Activated CD4-positive, alpha-beta T cell treated with anti-CD3 and anti-CD28 coated beads, Interleukin-2, amount 50 U/mL, for 16 hours (primary cell): ENCODE results near the gene RAD51B.
"Not testable (repeated sequence)": the region's sequence is repeated elsewhere in the genome, so short reads cannot be mapped to it uniquely, and the experiment has no call there.

Source experiments
- DNase-seq: peaks from one replicate; pipeline ENCODE4 v3.0.0-alpha.2; 2020

Gene RAD51B

DNA sequence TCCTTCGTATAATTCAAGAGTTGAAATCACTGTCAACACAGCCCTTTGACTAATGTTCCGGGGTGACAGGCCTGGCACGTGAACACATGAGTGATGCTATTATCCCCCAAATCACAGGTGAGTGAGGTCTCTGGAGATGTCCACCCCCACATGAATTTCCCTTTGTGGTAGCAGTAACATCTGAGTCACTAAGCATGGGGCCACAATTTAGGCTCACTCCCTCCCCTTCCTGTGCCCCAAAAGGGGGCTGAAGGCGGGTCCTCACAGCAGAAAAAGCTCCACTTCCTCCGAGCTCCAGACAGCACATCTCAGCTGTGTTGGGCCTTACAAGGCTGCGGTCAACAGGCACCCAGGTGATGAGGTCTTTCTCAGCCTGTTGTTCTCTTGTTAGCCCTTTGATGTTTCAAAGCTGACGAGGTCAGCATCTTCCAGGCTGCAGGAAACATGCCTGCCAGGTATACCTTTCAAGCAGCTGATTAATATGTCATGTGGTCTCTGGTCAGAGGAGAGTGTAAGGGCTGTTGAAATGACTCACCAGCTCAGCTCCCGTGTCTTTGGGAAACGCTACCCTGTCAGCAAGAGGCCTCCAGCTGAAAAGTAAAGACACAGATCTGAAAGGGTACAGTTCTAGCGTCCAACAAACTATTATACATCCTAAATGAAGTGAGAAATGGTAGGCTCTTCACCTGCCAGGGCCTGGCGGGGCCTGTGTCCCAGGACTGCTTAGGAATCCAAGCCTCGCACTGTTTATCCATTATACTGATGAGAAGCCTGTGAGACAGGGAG lies 866.0 kb downstream of the RAD51B start:
- DNase-seq: peak; percentile 83

DNA sequence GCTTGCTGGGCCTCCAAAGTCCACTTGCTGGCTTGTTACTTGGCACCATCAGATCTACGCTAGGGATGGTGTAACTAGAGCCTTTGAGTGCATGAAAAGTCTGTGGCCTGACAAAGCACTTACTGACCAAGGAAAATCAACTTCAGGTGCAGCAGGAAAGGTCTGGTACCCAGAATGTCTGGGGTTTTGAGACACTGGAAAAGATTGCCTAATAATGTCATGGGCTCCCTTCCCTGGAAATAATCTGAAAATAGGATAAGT lies 866.6 kb downstream of the RAD51B start:
- DNase-seq: no peak

DNA sequence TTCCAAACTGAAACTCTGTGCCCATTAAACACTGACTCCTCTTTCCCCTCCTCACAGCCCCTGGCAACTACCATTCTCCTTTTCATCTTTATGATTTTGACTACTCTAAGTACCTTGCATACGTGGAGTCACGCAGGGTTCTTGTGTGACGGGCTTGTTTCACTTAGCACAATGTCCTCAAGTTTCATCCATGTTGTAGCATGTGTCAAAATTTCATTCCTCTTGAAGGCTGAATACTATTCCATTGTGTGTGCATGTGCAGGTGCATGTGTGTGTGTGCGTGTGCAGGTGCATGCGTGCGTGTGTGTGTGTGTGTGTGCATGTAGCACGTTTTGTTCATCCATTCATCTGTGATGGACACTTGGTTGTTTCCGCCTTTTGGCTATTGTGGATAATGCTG lies 867.1 kb downstream of the RAD51B start:
- DNase-seq: no peak

DNA sequence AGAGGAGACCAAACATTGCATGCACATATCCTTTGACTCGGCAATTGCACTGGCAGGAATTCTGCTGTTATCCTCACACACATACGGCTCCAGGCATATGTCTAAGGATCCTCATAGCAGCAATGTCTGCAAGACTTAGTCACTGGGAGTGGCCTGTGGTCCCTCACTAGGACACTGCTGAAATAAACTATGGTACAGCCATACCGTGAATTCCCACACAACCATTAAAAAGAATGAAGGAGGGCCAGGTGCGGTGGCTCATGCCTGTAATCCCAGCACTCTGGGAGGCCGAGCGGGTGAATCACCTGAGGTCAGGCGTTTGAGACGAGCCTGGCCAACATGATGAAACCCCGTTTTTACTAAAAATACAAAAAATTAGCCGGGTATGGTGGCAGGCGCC lies 868.2 kb downstream of the RAD51B start:
- DNase-seq: no peak

DNA sequence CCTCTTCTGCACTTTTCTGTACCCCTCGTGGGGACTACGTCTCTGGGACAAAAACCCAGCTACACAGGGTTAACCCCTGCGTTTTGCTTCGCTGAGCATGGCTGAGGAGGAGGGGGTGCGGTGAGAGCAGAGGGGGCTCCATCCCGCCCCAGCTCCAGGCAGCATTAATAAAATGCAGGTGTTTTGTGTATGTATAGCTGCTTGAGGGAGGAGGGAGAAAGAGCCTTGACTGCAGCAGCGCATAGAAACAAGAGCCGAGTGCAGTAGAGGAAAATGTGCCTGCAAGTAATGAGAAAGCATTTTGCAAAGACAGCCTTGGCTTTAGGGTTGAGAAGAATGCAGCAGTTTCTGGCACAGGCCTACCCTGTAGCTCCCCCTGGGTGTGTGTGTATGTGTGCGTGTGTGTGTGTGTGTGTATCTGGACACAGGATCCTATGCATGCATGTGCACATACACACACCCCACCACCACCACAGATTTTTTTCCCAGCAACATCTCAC lies 869.3 kb downstream of the RAD51B start:
- DNase-seq: no peak

DNA sequence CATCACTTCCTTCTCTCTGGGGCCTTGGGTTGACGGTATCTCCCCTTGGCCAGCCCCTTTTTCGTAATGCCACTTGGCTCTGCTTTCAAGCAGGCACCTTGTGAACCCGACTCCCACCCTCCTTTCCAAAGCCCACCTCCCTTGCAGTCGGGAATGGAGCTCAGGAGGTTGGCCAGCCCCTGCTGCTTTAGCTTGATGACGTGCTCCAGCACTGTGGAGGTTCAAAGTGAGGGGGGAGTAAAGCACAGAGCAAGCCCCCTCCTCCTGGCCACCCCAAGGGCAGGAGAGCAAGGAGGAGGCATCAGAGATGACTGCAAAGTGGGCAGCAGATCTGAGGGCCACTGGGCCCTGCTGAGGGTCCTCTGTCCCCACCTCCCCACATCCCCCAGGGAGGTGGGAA lies 869.9 kb downstream of the RAD51B start:
- no peak for DNase-seq

DNA sequence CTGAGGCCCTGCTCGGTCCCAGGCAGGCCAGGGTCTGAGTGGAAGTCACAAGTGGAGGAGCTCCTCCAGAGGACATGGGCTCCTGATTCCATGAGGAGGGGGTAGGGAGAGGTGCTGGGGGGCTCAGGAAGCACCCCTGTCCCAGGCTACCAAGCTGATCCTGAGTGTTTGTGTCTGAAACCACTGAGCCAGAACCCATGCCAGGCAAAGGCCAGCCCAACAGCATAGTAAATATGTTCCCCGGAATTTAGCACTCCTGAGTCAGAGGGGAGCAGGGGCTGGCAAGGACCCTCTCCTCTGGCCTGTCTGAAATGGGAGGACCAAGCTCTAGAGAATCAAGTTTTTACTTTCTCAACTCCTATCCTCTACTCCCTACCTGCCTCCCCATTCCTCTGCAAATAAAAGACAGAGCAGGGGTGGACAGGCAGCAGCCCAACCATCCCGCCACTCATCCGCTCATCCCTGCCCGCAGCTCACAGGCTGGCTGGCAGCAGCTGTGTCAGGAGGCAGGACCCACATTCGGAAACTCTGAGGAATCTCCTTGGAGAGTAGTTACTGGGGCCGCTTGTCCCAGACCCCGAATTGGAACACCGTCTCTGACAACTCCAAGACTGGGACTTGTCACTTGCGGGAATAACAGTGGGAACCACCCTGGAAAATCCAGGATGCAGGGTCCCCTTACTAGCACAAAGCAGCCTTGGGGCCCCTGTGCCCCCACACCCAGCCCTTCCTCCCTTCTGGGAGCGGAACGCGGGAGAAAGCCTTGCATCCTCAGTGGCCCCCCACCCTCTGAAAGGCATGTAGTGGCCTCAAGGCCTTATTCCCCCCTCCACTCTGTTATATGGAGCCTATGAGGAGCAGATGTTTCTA lies 870.7 kb downstream of the RAD51B start:
- no peak for DNase-seq

DNA sequence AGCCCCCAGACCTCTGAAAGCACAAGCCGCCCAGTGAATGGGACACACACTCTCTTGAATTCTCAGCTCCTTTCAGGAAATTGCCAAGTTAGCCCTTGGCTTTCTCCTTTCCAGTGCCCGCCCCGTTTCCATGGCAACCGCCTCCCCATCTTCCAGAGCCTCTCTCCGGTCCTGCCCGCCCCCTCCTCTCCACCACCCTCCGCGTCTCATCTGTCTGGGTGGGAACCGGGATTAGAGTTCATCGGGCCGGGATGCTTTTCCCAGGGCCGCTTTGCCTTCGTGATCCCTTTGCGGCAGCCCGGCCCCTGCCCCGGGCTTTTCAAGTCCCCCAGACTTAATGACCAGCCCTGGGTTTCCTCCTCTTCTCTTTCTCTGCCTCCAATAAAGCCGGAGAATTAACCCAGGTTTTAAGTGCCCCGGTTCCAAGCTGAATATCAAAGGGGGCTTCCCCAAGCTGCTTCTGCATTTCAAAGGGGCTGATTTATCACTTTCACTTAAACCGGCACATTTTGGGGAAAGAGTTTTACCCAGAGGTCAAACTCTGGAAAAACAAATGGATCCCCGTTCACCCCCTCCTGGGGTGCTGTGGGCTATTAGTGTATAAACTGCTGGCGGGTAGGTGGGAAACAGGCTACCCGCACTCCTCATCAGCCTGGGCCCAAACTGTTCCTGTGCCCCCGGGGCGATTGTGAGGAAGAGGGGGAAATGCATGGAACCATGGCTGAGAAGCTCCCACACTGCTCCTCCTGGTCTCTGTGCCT lies 871.6 kb downstream of the RAD51B start:
- DNase-seq: no peak

DNA sequence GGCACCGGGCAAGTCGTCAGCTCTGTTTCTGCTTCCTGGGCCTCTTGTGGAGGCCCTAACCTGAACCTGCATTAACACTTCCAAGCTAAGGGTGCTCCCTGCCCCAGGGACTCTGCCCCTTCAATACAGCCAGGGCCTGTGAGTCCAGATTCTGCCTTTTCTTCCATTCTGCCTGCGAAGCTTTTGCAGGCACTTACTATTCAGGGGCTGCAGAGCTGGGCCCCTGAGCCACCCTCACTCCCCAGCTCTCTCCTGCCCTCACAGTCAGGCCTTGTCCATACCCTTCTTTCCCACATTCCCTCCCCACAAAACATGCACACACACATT lies 872.2 kb downstream of the RAD51B start:
- DNase-seq: no peak

DNA sequence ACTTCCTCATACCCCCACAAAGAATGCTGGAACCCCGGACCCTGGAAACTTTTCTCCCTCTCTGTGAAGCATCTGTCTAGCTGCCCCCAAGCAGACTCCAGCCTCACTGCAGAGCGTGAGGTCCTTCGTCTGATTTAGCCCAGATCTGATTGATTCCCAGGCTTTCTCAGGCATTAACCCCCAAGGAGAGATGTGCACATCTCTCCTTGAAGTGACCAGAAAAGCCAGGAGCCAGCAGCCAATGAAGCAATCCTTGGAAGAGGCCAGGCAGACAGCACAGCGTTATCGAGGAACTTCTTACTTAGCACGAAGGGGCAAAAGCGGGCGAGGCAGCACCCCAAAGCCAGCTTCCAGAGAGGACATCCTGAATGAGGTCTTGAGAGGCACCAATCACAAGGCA lies 872.6 kb downstream of the RAD51B start:
- DNase-seq: no peak

DNA sequence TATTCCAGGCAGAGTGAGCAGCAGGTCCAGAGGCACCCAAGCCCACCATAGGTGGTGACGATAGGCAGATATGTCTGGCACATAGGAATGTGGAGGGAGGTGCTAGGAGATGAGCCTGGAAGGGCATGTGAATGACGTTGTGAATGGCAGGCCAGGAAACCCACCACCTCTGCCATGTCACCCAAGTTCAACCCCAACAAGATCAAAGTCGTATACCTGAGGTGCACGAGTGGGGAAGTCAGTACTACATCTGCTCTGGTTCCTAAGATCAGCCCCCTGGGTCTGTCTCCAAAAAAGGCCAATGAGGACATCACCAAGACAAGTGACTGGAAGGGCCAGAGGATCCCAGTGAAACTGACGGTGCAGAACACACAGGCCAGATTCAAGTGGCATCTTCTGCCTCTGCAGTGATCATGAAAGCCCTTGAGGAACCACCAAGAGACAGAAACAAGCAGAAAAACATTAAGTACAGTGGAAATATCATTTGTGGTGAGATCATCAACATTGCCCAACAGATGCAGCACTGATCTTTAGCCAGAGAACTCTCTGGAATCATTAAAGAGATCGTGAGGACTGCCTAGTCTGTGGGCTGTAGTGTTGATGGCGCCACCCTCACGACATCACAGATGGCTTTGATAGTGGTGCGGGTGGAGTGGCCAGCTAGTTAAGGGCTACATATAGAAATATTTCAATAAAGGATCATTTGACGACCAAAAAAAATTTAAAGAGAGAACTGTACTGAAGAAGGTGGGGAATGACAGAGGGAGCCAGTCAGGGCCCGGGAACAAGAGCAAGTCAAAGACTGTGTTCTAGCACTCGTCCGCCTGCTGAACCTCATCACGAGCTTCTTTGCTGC lies 873.6 kb downstream of the RAD51B start:
- DNase-seq: no peak

DNA sequence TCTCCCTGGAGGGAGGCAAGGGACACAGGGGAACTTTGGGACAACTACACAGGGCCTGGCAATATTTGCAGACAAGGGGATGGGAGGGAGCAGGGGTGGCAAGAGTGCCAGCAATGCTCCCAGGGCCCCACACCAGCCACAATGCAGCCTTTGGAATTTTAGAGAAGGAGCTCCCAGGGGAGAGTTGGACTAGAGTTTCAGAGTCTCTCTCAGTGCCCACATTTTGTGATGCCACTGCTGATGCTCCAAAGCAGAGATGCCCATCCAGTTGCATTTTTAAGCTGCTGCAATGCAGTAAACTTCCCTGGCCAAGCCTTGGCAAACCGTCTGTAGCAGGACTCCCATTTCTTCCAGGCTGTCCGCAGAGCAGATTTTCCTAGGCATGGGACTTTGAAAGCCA lies 874.3 kb downstream of the RAD51B start:
- DNase-seq: no peak

DNA sequence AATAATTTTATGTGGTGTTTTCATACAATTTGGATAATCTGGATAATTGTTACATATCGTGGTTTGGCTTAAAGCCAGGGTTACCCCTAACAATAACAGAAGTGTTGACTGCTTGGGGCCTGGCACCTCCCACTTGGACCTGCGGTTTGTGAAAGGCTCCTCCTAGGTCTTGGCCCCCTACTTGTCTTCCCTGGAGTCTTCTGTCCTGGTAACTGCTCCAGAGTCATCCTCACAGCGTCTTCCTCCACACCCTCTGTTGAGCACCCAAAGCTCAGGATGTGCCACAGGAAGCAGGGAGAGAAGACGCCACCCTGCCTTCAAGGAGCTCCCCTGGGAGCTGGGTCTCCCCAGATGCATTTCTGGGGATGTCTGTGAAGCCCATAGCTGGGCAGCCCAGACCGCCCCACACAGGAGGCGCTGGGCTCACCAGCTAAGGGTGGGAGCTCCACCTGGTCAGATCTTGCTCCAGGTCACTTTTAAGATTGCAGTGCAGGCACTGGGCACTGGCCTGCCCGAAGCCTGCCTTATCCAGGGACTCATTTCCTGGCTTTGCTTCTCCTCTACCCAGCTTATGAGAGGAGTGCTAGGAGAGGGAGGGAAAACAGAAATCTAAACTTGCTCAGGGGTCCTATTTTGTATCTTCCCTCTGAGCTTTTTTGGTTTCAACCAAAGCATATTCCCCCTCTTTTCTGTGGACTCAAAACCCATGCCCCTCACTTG lies 875.1 kb downstream of the RAD51B start:
- DNase-seq: no peak

DNA sequence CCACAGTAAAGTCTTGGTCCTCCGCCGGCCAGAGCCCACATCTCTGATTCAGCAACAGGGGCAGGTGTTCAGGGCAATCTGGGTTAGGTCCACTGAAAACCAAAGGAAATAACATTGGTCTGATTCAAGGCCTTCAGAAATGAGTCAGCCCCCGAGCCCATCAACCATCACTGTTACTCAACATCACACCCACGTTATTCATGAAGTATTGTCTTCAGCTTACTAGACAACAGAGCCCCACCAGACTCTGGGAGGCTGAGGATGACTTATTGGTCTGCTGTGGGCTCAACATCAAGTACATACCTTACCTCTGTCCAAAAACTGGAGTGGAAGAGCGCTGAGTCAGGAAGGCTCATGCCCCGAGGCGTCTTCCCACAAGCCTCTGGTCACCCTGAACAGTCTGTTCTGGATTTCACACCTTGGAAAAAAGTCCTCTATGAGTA lies 875.8 kb downstream of the RAD51B start:
- peak; percentile 74 for DNase-seq

DNA sequence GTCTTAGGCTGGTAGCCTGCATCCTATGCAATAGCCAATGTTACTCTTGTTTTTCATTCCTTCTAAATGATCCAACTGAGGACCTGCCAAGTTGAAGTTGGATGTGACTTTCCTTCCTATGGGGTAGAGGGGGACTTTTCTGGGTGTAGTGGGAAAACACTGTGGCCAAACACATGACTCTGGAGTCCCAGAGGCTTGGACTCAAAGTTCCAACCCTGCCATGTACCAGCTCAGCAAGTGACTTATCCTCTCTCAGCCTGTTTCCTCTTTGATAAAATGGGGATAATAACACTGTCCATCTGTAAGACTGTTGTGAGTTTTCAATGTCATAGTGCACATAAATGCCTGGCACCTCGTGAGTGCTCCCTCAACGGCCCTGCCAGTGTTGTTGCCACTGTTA lies 876.3 kb downstream of the RAD51B start:
- DNase-seq: no peak

DNA sequence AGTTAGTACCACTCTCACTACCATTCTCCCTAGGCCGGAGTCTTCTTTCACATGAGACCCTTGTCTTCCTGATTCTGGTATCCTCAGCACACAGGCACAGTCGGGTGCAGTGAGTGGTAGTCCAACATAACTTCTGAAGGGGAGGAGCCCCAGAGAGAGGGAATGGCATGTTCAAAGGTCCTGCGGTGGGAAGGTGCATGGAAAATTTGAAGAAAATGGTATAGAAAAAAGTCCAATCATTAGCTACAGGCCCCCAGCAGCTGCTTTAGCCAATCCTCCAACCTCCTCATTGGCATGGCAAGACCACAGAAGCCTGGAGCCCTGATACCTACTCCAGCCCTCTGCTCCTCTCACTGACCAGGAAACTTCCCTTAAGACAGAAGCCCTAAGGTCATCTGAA lies 876.7 kb downstream of the RAD51B start:
- DNase-seq: no peak

DNA sequence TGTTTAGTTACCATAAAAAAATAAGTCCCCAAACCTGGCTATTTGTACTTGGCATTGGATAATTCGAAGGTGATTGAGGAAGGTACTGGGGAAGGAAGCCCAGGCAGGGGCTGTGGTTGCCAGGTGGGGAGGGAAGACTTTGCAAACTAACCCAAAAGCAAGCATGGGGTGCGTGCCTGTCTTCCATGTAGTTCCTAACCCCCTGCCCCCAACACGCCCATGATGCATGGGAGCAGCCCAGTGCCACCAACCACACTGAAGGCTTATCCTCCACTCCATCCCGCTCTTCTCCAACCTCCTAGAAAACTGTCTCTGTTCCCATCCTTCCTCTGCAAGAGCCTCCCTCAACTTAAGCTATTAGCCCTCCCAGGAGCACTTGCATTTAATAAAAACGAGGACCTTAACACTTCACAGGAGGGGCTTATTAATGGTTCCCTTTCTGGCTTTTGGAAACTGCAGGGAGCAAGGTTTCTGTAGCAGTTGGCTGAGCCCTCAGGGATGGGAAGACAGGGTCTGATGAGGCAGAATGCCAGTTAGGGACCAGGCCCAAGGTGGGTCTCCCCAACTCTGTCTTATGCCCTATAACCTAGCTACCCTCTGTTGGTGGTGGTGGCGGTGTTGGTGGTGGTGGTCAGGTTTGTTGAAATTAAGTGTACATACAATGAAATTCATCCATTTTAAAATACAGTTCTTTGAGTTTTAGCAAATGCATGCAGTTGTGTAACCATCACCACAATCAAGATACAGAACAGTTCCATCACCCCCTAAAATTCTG lies 877.3 kb downstream of the RAD51B start:
- DNase-seq: no peak

DNA sequence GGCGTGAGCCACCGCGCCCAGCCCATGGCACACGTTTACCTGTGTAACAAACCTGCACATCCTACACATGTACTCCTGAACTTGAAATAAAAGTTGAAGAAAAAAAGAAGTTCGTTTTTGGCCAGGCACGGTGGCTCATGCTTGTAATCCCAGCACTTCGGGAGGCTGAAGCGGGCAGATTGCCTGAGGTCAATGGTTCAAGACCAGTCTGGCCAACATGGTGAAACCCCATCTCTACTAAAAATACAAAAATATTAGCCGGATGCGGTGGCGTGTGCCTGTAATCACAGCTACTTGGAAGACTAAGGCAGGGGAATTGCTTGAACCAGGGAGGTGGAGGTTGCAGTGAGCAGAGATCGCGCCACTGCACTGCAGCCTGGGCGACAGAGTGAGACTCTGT lies 879.2 kb downstream of the RAD51B start:
- not testable (repeated sequence) for DNase-seq

DNA sequence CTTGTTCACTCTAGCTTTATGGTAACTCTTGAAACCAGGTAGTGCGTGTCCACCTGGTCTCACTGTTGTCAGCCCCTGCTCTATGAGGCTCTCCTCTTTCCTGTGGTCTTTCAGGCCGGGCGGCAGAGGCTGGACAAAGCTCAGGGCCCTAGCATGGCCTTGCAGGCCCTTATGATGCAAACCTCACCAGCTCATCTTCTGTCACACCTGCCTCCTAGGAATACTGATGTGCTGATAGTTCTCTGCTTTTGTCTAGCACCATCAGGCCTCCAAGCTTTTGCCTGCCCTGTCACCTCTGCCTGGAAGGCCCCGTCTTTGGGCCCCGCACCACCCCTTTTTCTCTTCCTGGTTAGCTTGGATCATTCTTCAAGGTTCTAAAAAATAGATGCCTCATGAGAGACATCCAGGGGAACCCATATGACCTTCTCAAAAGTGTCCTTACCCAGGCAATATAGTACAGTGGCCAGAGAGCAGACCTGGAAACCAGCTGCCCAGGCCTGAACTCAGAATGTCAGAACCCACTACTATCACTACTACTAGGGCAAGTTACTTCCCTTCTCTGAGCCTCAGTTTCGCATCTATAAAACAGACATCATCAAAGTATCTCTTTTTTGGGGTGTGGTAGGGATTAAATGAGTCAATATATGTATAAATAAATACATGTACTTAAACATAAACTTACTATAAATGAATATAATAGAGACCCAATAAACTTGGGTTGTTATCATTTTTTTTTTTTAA lies 881.6 kb downstream of the RAD51B start:
- no peak for DNase-seq

DNA sequence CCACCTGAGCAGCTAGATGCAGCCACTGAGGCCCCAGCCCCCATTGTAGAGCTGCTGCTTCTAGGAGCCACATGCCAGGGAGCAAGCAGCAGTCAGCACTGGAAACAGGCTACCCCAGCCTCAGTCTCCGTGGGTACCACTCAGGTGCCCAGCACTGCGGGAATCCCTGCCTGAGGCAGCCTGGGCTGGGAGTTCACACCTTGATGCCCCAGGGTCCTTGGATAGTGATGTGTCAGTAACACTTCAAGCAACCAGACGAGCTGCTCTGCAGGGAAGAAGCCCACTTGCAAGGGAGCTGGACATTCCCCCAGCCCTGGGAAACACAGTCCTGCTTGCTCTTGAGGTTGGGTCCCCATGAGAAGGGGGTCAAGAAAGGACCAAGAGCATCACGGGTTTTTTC lies 882.6 kb downstream of the RAD51B start:
- DNase-seq: no peak

DNA sequence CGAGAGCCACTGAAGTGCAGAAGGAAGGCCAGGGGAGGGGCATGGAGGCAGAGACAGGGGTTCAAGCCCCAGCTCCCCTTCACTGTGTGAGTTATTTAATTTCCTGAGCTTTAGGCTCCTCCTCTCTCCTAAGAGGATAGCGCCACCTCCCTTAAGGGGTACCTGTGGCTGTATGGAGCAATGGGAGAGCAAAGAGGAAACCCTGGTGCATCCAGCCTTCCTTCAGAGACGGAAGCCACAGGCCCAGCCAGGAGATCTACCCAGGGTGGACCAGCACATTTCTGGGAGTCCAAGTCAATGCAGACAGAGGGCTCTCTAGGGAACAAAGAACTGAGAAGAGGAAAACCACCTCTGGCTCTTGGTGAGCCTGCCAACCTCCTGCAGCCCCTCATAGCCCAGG lies 883.0 kb downstream of the RAD51B start:
- DNase-seq: no peak
